Upper lobe of left lung (tissue), 6 donors: ENCODE data around the gene NAV2. TPM values are rescaled to one million over a fixed set of nuclear protein-coding genes. Genes with fewer than 3 reads are reported as not detected.

Experiments used
- ATAC-seq, 2 donors: fragments of 200-7000 bp; cut with Tn5 transposase; one replicate each; pipeline ENCODE4 v1.9.1; 2022; ENCODE audit warnings: mild to moderate bottlenecking in 2 of 2, moderate library complexity in 2 of 2; ENCODE audit not compliant: low FRiP score in 2 of 2
- DNase-seq, 2 donors: peaks; one replicate each; pipeline ENCODE4 v3.0.0-alpha.2; 2019 to 2020
- H3K27ac ChIP-seq, 4 donors: fragments of 200-600 bp; sonication (generic); one replicate each; pipeline ENCODE4 v1.5.1; 2016 to 2019
- H3K27me3 ChIP-seq, 4 donors: fragments of 200-600 bp; sonication (generic); one replicate each; pipeline ENCODE4 v1.5.1; 2017 to 2019
- H3K36me3 ChIP-seq, 4 donors: fragments of 200-600 bp; sonication (generic); one replicate each; pipeline ENCODE4 v1.5.1; 2016 to 2019
- H3K4me1 ChIP-seq, 4 donors: fragments of 200-600 bp; sonication (generic); one replicate each; pipeline ENCODE4 v1.5.1; 2018 to 2019
- H3K4me3 ChIP-seq, 4 donors: fragments of 200-600 bp; sonication (generic); one replicate each; pipeline ENCODE4 v1.5.1; 2017 to 2019; ENCODE audit warnings: mild to moderate bottlenecking in 2 of 4, moderate library complexity in 1 of 4
- H3K9me3 ChIP-seq, 4 donors: fragments of 200-600 bp; sonication (generic); one replicate each; pipeline ENCODE4 v1.5.1; 2018 to 2019
- CTCF ChIP-seq, 6 experiments: fragments of 450-650 bp in 4 of 6; fragments of 200-600 bp in 2 of 6; sonication (generic) in 2 of 6; IDR thresholded peaks; one replicate each; pipeline ENCODE4 v1.5.1; 2016 to 2019; ENCODE audit warnings: antibody characterized with exemption in 6 of 6
- EP300 ChIP-seq, 4 donors: sonication (generic); formaldehyde crosslinking; IDR thresholded peaks; one replicate each; pipeline ENCODE4 v1.5.1; 2017; ENCODE audit warnings: antibody characterized with exemption in 4 of 4, control low read depth in 2 of 4
- POLR2A ChIP-seq, 4 donors: fragments of 450-650 bp; IDR thresholded peaks; one replicate each; pipeline ENCODE4 v1.5.1; 2016 to 2017; ENCODE audit warnings: antibody characterized with exemption in 4 of 4, mild to moderate bottlenecking in 2 of 4
- POLR2AphosphoS5 ChIP-seq, 2 donors: sonication (generic); formaldehyde crosslinking; IDR thresholded peaks; one replicate each; pipeline ENCODE4 v1.5.1; 2017; ENCODE audit warnings: antibody characterized with exemption in 2 of 2
- WGBS, 2 donors: methylation state at CpG; one replicate each; pipeline ENCODE4 v1.1.5; 2017 to 2018; 5-methylcytosine and 5-hydroxymethylcytosine counted together
- total RNA-seq, 6 donors: library from RNA; depleted of rRNA in 4 of 6; stranded (reverse); fragments of >200 nt in 4 of 6; gene quantifications; one replicate each; pipeline versions ENCODE4 v1.1.0 to v1.2.1, GENCODE V29; 2016 to 2021
- donor health status: DM: no; HTN: no; CAD: no; lungs with moderate emphysema.
- donor health status: DM: no; HTN: yes; CAD: no; lungs with severe emphysema.

NAV2 gene
- total RNA-seq, 6 donors from 2014 or later = 40.5 to 61.4 (median 52.3) TPM

GRCh38 chr11:20131788-20132666 is 419.4 kb downstream of the NAV2 start:
- no peaks in the 10 kb centered on the region for H3K27me3 ChIP-seq
- no peak overlapping the region for H3K27ac ChIP-seq
- H3K36me3 ChIP-seq = no peaks in the 10 kb centered on the region
- no peaks in the 10 kb centered on the region for H3K9me3 ChIP-seq
- H3K4me3 ChIP-seq = peak overlapping the region in 3 of 4 donors; percentile 26 to 48 (median 45)
- WGBS, 2 donors = 12 to 26% methylated on average over 30 to 51 of the region's 51 CpGs
- peak; percentile 50 to 79 for ATAC-seq
- TF ChIP-seq CTCF (IDR thresholded peaks at IDR 0.05) (peak; percentile 68 to 77 (median 74)), POLR2AphosphoS5 (IDR thresholded peaks at IDR 0.05) (no peak)
- H3K4me1 ChIP-seq = peaks cover 7 to 11% (median 9%) of the 10 kb centered on the region in 4 donors
- DNase-seq = peak; percentile 41 to 50

GRCh38 chr11:20132667-20133039 is 420.0 kb downstream of the NAV2 start:
- Histone ChIP-seq H3K9me3 (no peaks in the 10 kb centered on the region), H3K36me3 (no peaks in the 10 kb centered on the region), H3K4me1 (peaks cover 7 to 11% (median 9%) of the 10 kb centered on the region in 4 donors), H3K27me3 (no peaks in the 10 kb centered on the region), H3K4me3 (peak overlapping the region in 1 of 4 donors; percentile 48), H3K27ac (no peak overlapping the region)
- ATAC-seq (no peak), DNase-seq (no peak)
- 39 to 43% methylated on average over 8 of the region's 8 CpGs for WGBS, 2 donors
- TF ChIP-seq EP300 (IDR thresholded peaks at IDR 0.05) (no peak), CTCF (IDR thresholded peaks at IDR 0.05) (peak in 2 of 6 experiments; percentile 1 to 10)

- no peak for ATAC-seq
- no peak for TF ChIP-seq EP300 (IDR thresholded peaks at IDR 0.05)
- no peak for TF ChIP-seq POLR2AphosphoS5 (IDR thresholded peaks at IDR 0.05)
- TF ChIP-seq CTCF (IDR thresholded peaks at IDR 0.05) = no peak
- no peak for TF ChIP-seq POLR2A (IDR thresholded peaks at IDR 0.05)
- Histone ChIP-seq H3K36me3 (no peaks in the 10 kb centered on the region), H3K9me3 (no peaks in the 10 kb centered on the region), H3K27me3 (no peaks in the 10 kb centered on the region), H3K4me3 (no peak overlapping the region), H3K27ac (no peak overlapping the region), H3K4me1 (peaks cover 7 to 11% (median 9%) of the 10 kb centered on the region in 4 donors)
- no peak for DNase-seq
- 84 to 93% methylated on average over 5 of the region's 5 CpGs for WGBS, 2 donors
Measured at GRCh38 chr11:20134991-20135736, 422.5 kb downstream of the NAV2 start.

- Histone ChIP-seq H3K27ac (no peak overlapping the region), H3K36me3 (no peaks in the 10 kb centered on the region), H3K4me3 (no peak overlapping the region), H3K27me3 (no peaks in the 10 kb centered on the region), H3K9me3 (no peaks in the 10 kb centered on the region), H3K4me1 (peaks cover 0 to under 1% (median 0%) of the 10 kb centered on the region in 4 donors)
- ATAC-seq (no peak), DNase-seq (no peak)
- TF ChIP-seq POLR2AphosphoS5 (IDR thresholded peaks at IDR 0.05) (no peak), EP300 (IDR thresholded peaks at IDR 0.05) (no peak), POLR2A (IDR thresholded peaks at IDR 0.05) (no peak), CTCF (IDR thresholded peaks at IDR 0.05) (no peak)
Measured at GRCh38 chr11:20137637-20138036, 425.0 kb downstream of the NAV2 start.
